SIG-M5 (cell line): ENCODE data around the gene INSL3.

ENCODE experiments used
- DNase-seq: peaks from one replicate; lab custom pipeline; 2025; lab: John Stamatoyannopoulos, UW

Gene INSL3

DNA sequence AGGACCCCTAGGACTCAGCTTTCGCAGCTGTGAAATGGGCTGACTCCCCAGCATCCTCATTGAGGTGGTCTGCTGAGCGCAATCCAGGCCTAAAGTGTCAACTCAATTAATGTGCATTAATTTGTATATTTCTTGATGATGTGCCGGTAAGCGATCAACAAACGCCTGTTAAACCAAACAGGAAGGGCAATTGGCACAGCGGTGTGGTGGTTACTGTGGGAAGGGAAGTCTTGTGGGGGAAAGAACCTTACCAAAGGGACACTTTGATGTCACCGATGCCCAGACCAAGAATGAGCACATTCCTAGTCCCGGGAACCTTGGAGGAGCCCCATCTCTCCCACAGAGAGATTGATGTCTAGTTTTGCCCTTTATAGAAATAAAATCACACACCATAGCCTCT, 24.8 kb upstream of the INSL3 start:
- no peak for DNase-seq

DNA sequence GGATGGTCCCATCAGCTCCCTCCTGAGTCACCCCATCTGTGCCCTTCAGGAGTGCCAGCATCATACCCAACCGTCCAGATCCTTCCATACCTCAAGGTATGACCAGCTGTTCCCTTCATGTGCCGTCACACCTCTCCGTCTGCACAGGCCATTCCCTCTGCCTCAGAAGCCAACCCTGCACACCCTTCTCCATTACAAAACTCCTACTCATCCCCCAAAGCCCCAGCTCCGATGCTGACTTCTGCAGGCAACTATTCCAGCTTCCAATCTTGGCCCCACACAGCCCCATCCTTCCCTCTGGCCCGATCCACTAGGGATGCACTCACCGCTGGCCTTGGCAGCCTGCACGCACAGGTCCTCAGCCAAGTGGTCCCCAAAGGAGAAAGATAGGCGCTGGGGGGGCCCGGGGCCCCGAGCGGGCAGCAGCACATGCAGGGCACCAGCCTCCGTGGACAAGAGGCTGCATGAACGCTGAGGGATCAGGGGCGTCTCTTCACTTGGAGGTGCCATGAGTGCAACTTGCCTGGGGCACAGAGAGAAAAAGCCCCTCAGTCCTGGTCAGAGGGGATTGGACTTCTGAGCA, 22.7 kb upstream of the INSL3 start:
- DNase-seq, result no peak

DNA sequence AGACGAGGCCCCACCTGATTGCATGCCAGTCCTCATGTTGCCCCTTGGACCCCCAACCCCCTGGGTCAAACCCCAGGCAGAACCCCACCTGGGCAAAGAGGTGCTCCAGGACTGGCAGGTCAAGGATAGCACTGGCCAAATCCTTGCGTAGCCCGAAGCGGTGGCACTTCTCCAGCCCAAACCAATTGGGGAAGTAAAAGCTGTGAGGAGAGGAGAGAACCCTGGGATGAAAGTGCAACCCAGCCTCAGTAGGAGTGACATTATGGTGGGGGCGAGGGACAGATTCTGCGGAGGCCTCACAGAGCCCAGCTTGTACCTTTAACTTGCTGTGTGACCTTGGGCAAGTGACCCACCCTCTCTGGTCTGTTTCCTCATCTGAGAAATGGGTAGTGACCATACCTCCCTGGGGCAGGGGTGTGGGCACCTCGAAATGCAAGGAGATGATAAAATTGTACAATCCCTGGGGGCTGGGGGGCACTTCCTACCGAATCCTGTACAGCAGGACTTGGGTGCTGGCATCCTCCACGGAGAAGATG, 22.0 kb upstream of the INSL3 start:
- no peak for DNase-seq

DNA sequence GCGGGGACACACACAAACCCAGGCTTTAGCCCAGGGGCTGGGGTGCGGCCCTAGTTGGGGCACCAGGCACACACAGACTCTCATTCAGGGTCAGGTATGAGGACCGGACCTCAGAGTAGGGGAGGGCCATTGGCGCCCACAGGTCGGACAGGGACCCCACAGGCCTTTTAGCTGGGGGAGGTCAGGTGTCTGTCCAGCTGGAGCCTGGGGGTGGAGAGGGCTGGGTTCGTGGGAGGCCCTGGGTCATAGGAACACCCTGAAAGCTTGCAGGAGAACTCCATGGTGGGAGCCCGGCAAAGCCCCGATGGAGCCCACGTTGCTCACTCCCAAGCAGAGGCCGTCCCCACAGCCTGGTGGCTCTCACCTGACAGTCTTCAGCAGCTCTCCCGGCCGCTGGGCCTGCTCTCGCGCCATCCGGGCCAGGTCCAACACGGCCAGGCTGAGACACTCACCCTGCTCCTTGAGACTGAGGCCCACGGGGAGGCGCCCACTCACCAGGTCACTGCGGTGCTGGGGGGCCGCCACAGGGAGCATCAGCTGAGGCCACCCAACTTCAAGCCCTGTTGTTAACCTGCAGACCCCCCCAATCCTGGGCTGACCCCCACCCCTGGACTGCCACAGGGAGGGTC, 21.5 kb upstream of the INSL3 start:
- DNase-seq, result no peak

DNA sequence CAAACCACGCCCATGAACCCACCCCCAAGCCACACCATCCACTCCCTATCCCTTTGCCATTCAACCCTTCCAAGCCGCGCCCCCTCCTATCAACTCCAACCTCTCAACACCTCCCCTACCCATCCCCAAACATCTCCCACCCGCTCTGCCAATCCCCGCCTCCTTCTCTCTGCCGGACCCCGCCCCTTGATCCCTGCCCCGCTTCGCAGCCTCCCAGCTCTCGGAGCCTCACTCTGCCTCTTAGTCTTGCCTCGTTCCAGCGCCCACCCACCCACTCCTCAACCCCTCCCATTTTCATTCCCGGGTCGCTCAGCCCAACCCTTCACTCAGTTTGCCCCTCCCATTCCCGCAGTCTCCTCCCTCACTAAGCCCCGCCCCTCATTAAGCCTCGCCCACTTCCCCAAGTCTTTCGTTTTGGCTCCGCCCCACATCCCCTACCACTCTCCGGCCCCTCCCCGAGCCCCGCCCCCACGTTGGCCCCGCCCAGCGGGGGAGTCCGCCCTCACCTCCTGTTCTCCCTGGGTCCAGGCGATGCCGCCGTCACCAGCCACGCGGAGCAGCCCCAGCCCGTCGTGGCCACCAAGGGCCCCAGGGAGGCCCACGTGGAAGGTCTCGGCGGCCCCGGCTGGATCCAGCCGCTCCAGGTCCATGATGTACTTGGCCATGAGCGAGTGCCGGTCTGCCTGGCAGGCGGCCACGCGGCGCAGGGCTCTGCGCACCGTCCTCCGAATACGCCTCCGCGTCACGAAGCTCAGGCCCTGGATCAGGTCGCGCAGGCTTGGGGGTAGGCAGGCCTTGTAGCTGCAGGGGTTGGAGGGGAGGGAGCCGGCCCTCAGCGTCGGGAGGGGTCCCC, 20.7 kb upstream of the INSL3 start:
- no peak for DNase-seq

DNA sequence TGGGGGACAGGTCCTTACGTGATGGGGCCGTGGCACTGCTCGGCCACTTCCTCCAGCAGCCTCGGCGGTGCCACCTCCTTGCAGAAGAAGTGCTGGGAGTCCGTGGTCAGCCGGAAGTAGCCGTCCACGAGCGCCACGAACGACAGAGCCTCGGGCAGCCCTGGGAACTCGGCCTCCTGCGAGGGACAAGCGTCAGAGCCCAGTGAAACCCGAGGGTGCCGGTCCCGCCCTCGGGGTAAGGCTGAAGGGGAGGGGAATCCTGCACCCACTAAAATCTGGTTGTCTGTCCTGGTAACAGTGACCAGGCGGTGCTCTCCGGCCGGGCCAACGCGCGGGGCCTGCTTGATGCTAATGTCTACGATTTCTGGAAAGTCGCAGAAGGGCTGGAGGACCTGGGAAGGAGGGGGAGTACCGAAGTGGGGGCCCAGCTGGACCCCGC, 20.1 kb upstream of the INSL3 start:
- no peak for DNase-seq

DNA sequence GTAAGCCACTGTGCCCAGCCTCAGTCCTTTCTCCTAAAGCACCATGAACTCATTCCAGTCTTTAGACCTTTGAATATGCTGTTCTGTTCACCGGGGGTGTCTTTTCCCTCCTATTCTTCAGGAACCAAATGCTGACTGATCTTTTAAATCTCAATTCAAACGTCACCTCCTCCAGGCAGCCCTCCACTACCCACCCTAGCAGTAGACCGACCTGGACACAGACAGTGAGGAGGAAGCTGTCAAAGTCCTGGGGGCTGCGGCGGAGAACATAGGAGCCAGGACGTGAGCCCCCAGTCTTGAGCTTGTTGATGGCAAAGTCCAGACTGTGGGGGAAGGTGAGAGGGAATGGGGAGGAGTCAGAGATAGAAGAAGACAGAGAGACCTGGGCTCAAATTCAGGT, 18.7 kb upstream of the INSL3 start:
- DNase-seq, result no peak

DNA sequence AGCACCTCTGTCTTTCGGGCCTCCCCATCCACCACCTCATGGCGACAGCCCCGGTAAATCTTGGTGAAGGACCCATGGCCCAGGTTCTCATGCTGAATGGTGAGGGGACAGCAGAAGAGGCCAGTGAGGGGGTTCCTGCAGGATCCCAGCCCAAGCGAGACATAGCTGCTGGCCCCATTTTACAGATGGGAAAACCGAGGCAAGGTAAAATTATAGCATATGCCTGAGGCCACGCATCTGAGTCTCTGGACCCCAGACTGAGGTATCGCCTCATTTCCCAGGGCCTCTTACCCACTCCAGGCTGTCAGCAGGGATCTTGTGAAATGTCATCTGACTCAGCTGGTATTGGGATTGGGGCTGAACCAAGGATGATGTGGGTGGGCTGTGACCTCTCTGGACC, 16.7 kb upstream of the INSL3 start:
- DNase-seq, result no peak

DNA sequence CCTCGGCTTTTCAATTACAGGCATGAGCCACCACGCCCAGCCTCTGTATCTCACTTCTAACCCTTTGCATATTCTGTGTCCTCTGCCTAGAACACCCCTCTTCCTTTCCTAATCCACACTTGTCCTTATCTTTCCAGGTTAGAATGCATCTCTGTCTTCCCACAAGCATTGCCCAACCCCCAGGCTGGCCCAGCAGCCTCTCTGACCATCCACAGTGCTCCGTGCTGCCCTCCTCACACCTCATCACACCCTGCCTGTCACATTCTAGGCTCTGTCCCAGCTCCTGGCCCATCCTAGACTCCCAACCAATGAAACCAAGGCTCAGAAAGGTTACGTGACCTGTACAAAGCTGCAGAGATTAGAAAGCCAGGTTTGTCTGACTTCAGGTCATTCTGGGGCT, 15.2 kb upstream of the INSL3 start:
- DNase-seq, result no peak

DNA sequence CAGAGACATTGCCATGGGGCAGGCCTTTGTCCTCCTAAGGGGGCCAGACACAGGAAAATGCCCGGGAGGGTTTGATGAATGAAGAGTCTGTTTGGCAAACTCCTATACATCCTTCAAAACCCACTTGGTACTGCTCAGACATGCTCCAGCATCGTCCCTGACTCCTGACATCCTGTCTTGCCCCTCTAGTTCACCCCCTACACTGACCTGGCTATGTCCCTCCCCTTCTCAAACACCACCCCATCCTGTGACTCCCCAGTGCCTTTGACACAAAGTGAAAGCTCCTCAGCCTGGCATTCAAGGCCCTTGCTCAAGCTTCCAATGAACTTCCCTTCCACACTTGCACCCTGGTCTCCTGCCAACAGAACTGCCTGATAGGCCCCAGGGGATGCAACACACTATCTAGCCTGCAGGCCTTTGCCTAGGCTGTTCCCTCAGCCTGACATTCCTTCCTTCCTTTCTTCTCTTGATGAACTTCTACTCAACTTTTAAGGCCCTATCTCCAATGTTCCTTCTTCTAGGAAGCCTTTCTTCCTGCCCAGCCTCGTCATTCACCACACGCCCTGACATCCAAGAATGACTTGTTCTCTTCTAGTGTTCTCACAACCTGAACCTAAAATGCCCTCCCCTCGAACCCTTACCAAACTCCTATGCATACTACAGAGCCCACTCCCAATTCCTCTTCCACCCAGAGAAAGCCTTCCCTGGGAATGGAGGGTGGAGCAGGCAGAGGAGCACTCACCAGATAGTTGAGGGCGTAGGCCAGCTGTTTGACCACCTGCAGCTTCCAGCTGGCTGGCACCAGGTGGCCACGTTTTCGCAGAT, 14.1 kb upstream of the INSL3 start:
- no peak for DNase-seq

DNA sequence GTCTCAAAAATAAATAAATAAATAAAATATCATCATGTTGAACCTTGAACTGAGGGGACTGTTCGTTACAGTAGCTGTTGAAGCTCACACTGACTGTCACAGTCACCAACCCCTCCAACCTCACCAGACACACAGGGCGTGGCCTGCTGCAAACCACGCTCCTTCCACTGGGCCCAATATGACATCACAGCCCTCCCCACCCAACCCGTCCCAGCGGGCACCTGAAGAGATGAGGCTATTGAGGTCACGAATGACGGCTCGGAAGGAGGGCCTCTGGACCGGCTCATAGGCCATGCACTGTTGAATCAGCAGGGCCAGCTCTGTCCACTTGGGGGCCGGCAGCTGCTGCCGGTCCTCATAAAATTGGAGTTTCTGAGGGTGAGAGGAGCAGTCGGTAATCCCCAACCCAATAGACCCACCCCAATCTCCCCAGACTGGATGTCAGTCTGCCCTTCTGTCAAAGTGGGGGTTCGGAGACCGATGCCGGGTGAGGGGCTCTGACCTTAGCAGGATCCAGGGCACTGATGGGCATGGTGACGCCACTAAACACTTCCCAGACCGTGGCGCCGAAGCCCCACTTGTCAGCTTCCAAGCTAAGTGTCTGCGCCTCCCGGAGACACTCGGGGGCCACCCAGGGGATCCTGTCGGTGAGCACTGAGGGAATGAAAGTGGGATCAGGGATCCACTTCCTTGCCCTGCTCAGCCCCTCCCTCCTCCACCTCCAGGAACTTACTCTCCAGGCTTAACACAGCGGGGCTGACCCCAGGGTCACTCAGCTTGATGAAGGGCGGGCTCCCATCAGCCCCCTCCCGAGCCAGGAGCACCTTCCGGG, 13.2 kb upstream of the INSL3 start:
- no peak for DNase-seq

DNA sequence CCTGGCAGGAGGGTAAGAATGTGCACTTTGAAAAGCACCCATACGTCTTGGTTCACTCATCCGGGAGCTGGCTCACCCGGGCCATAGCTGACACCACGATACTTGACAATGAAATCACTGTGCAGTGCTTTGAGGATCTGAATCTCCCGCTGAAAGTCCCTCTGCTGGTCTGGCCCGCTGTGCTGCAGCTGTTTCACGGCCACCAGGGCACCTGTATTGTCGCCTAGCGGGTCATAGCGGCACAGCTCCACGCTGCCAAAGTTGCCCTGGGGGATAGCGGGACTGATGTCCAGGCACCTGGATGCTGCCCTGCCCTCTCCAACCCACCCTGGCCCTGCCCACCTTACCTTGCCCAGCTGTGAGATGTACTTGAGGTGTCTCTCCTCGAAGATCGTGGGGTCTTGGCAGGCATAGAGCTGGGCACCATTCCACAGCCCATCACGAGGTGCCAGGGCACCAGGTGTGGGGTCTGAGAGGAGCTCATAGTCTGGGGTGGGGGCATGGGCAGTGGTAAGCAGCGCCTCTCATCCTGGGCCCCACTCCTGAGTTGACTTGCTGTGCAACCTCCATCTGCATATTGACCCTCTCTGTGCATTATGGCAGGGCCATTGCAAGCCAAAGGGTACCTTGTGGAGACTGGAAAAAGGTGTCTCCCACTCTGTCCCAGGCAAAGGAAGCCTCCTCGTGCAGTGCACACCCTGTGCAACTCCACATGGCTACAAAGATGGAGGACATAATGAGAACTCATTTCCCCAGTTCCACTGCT, 11.3 kb upstream of the INSL3 start:
- DNase-seq, result no peak

DNA sequence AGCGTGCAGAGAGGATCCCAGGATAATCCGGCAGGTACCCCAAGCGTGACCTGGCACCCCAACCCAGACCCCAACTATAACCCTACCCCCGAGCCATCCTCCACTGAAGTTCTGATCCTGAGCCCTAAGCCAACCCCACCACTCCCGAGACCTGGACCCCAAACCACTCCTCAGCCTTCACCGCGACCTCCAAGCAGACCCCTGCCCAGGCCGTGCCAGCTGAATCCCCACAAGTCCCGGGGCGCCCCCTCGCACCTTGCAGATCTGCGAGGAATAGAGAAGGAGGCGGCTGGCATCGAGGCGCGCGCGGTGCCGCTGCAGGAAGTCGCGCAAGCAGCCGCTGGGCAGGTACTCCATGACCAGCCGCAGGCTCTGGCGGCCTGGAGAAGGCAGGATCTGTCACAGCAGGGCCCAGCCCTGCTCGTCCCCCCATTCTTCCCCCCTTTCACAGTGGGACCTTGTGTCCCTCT, 10.1 kb upstream of the INSL3 start:
- DNase-seq, result no peak

DNA sequence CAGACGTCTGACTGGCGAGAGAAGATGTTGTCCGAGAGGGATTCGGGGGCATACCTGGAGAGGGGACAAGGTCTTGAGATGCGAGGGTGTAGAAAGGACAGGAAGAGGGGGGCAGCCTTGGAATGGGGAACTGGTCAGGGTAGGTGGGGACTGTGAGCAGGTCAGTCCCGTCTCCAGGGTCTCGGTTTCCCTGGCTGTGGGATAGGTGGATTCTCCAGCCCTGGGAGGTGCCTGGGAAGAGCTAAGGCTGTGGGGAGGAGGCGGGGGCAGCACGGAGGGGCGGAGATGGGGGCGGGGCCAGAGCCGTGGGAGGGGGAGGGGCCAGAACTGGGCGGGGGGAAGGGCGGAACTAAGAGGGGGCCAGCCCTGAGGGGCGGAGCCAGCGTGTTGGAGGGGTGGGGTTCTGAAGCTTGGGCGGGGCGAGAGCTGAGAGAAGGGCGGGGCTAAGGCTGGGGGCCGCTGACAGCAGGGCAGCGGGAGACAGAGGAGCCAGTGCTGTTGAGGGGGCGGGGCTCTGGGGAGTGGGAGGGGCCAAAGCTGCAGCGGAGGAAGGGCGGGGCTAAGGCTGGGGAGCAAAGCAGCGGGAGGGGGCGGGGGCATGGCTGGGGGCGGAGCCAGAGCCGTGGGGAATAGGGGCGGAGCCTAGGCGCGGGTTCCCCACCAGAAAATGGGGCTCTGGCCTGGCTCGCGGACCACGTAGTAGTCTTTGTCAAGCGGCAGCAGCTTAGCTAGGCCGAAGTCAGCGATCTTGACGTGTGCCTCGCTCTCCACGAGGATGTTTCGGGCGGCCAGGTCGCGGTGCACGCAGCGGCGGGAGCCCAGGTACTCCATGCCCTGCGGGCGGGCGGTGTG, 9.5 kb upstream of the INSL3 start:
- no peak for DNase-seq

DNA sequence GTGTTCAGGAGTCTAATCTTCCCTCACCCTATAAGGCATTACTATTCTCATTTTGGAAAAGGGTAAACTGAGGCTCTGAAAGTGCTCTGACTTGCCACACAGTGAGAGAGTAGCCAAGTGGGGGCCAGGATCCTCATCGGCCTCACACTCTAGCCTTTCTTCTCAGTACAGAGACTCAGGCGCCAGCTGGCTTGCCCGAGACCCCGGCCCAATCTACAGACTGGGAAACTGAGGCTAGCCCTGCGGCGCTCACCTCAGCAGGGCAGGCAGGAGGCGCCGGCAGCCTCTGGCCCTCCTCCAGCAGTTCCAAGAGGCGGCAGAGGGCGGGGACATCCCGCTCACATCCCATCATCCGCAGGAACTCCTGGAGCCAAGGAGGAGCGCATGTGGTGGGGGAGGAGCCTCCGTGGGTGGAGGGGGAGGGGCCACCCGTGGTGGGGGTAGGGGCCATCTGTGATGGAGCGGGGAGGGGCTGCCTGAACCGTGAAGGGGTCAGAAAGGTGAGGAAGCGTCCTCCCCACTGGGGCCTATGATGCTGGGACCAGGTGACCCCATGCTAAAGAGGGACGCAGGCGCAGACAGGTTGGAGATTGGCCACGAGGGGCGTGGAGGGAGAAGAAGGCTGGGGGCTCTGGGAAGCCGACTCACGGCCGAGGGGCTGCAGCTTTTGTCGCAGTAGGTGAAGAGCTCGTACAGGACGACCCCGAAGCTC, 8.7 kb upstream of the INSL3 start:
- DNase-seq, result no peak

DNA sequence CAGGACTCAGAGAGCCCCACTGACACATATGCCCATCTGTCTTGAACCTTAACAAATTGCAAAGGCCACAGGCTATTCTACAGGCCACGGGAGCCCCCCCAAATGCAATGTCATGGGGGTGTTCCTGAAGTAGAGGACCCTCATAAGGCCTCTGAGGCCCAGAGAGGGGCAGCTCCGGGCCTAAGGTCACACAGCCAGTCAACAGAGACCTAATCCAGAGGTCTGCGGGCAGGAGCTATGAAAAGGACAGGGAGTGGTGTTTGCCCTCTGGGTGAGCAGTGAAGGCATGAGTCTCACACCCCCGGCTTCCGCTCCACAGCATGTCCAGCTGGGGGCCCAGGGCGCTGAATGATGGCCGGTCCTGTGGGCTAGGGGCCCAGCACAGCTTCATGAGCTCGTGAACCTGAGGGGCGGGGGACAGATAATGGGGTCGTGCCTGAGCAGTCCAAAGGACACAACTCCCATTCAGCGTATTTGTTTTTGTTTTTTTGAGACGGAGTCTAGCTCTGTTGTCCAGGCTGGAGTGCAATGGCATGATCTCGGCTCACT, 5.3 kb upstream of the INSL3 start:
- DNase-seq, result no peak

DNA sequence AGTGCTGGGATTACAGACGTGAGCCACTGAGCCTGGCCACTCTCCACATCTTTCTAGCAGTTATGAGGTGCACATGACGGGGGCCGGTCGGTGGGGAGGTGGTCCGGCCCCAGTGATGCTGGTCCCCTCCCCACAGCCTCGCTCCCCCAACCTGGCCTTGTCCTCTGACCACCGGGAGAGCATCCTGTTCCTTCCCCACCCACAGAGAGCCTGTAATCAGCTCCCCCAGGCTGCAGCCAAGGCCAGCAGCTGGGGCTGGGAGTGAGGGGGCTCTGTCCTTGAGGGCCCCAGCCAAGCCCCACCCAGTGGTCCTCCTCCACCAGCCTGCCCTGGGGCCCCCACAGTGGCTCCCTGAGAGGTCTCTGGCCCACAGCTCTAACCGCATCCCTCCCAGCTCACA, 3.0 kb upstream of the INSL3 start:
- DNase-seq, result no peak

DNA sequence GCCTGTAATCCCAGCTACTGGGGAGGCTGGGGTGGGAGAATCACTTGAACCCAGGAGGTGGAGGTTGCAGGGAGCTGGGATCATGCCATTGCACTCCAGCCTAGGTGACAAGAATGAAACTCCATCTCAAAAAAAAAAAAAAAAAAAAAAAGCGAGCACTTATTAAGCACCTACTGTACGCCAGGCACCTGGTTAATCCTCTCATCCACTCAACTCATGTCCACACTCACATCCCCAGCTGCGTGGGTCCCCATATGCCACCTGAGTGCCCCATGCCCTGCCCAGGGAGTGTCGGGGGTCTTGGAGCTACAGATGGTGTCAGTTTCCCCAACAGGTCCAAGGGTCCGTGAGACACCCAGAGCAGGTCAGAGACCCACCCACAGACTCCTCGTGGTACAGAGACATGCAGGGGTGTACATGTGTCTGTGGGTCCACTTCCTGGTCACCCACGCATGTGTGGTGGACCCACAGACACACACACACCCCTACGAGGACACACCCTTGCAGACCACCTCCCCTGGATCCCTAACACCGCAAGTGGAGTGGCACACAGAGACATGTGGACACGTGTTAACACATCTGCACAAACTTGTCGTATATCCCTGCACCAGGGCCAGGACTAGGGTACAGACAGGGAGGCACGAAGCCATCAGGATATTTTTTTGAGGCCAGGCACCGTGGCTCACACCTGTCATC, 3.5 kb downstream of the INSL3 start:
- no peak for DNase-seq
